Measurements from ENCODE around the gene ACIN1. TPM values are rescaled to one million over a fixed set of nuclear protein-coding genes. Genes with fewer than 3 reads are reported as not detected.

Gene ACIN1
- polyA plus RNA-seq, 1 donor (not counting 4 experiments of a cell fraction or from before 2014, with no cell fraction given) = 104 TPM

- peaks cover 5% of the 10 kb centered on the region for H3K79me2 ChIP-seq (ENCODE audit: control insufficient read depth, insufficient read depth, low read length)
- H2AFZ ChIP-seq (ENCODE audit: control insufficient read depth, low read length) = no peak overlapping the region
- no peak overlapping the region for H3K27ac ChIP-seq (ENCODE audit: control insufficient read depth, insufficient read depth, low read length)
- DNase-seq (ENCODE audit: low read depth, low spot score) (no peak), FAIRE-seq (no peak)
- no peaks in the 10 kb centered on the region for H3K27me3 ChIP-seq (ENCODE audit: control insufficient read depth, extremely low read depth, insufficient read depth, low read length)
- H3K4me2 ChIP-seq (ENCODE audit: control insufficient read depth, extremely low read depth, insufficient read depth, low read depth, low read length) = no peak overlapping the region
- H3K4me1 ChIP-seq (ENCODE audit: control insufficient read depth, extremely low read depth, insufficient read depth, low read length) = peaks cover 30% of the 10 kb centered on the region
- H4K20me1 ChIP-seq (ENCODE audit: control insufficient read depth, extremely low read depth, insufficient read depth, low read length) = no peaks in the 10 kb centered on the region
- no peak overlapping the region for H3K4me3 ChIP-seq (ENCODE audit: control insufficient read depth in 2 of 3, extremely low read depth in 1 of 3, insufficient read depth in 2 of 3, low read depth in 1 of 3, low read length in 3 of 3)
- H3K36me3 ChIP-seq (ENCODE audit: control insufficient read depth in 2 of 2, extremely low read depth in 1 of 2, insufficient read depth in 2 of 2, low read length in 2 of 2) = peaks cover 32 to 37% of the 10 kb centered on the region in 2 experiments
- H3K9me1 ChIP-seq (ENCODE audit: control insufficient read depth, extremely low read depth, insufficient read depth, low read length) = no peaks in the 10 kb centered on the region
- no peak for TF ChIP-seq EZH2 (IDR thresholded peaks at IDR 0.05; ENCODE audit: low read length)
- TF ChIP-seq CTCF (optimal IDR thresholded peaks at IDR 0.05 in 1 of 3, IDR thresholded peaks at IDR 0.05 in 1 of 3, conservative IDR thresholded peaks at IDR 0.05 in 1 of 3; ENCODE audit: extremely low read depth in 1 of 3, insufficient read depth in 2 of 3, low read length in 3 of 3) = no peak
- H3K9me3 ChIP-seq (ENCODE audit: control insufficient read depth, low read depth, low read length) = no peaks in the 10 kb centered on the region
- no peak overlapping the region for H3K9ac ChIP-seq (ENCODE audit: control insufficient read depth, extremely low read depth, insufficient read depth, low read length)
- dilution Hi-C loops (cut with MboI; ENCODE audit: extremely low pct_ligation_motif_present, low sequenced_read_pairs) = no loop called here
Observed at GRCh38 chr14:23058654-23059504, 36.1 kb downstream of the ACIN1 start.

GRCh38 chr14:23057757-23058653 lies 36.9 kb downstream of the ACIN1 start:
- peak; percentile 17 for FAIRE-seq
- peaks cover 25 to 29% of the 10 kb centered on the region in 2 experiments for H3K36me3 ChIP-seq (ENCODE audit: control insufficient read depth in 2 of 2, extremely low read depth in 1 of 2, insufficient read depth in 2 of 2, low read length in 2 of 2)
- no peaks in the 10 kb centered on the region for H3K27me3 ChIP-seq (ENCODE audit: control insufficient read depth, extremely low read depth, insufficient read depth, low read length)

More at GRCh38 chr14:23057757-23058653, 36.9 kb downstream of the ACIN1 start:
- dilution Hi-C loops (cut with MboI; ENCODE audit: extremely low pct_ligation_motif_present, low sequenced_read_pairs) = no loop called here
- H4K20me1 ChIP-seq (ENCODE audit: control insufficient read depth, extremely low read depth, insufficient read depth, low read length) = no peaks in the 10 kb centered on the region
- peak overlapping the region; percentile 58 for H3K9ac ChIP-seq (ENCODE audit: control insufficient read depth, extremely low read depth, insufficient read depth, low read length)
- peaks cover 5% of the 10 kb centered on the region for H3K79me2 ChIP-seq (ENCODE audit: control insufficient read depth, insufficient read depth, low read length)
- no peak overlapping the region for H2AFZ ChIP-seq (ENCODE audit: control insufficient read depth, low read length)
- peak overlapping the region; percentile 36 to 68 (median 64) for H3K4me3 ChIP-seq (ENCODE audit: control insufficient read depth in 2 of 3, extremely low read depth in 1 of 3, insufficient read depth in 2 of 3, low read depth in 1 of 3, low read length in 3 of 3)
- TF ChIP-seq EZH2 (IDR thresholded peaks at IDR 0.05; ENCODE audit: low read length) (no peak), CTCF (optimal IDR thresholded peaks at IDR 0.05 in 1 of 3, IDR thresholded peaks at IDR 0.05 in 1 of 3, conservative IDR thresholded peaks at IDR 0.05 in 1 of 3; ENCODE audit: extremely low read depth in 1 of 3, insufficient read depth in 2 of 3, low read length in 3 of 3) (peak; percentile 89 to 97 (median 96))
- no peak for DNase-seq (ENCODE audit: low read depth, low spot score)
- peak overlapping the region; percentile 89 for H3K4me2 ChIP-seq (ENCODE audit: control insufficient read depth, extremely low read depth, insufficient read depth, low read depth, low read length)
- H3K9me1 ChIP-seq (ENCODE audit: control insufficient read depth, extremely low read depth, insufficient read depth, low read length) = no peaks in the 10 kb centered on the region
- H3K4me1 ChIP-seq (ENCODE audit: control insufficient read depth, extremely low read depth, insufficient read depth, low read length) = peaks cover 30% of the 10 kb centered on the region
- H3K27ac ChIP-seq (ENCODE audit: control insufficient read depth, insufficient read depth, low read length) = peak overlapping the region; percentile 31
- no peaks in the 10 kb centered on the region for H3K9me3 ChIP-seq (ENCODE audit: control insufficient read depth, low read depth, low read length)

Measured in keratinocyte (primary cell).